Esophagus muscularis mucosa (tissue), 4 donors: Measurements from ENCODE around the gene ZNF521. TPM values are rescaled to one million over a fixed set of nuclear protein-coding genes. Genes with fewer than 3 reads are reported as not detected.
A peak's percentile ranks its signal among the peaks of the same experiment; 100 is the strongest.

ENCODE experiments used
- DNase-seq: peaks from one replicate; pipeline ENCODE4 v3.0.0-alpha.2; 2017; ENCODE audit errors: extremely low spot score
- H3K27ac ChIP-seq, 4 donors: fragments of 200-600 bp; sonication (generic); replicated peaks in 1 of 4; 1 replicate in 3 of 4; 2 replicates in 1 of 4; pipeline ENCODE4 v1.5.1; 2016 to 2019; ENCODE audit warnings: mild to moderate bottlenecking in 1 of 4
- H3K27me3 ChIP-seq, 4 donors: fragments of 200-600 bp; sonication (generic); one replicate each; pipeline versions ENCODE4 v1.5.1 to v1.6.0; 2016 to 2019
- H3K36me3 ChIP-seq, 4 donors: fragments of 200-600 bp; sonication (generic); one replicate each; pipeline ENCODE4 v1.5.1; 2016 to 2019
- H3K4me1 ChIP-seq, 4 donors: fragments of 200-600 bp; sonication (generic); one replicate each; pipeline ENCODE4 v1.5.1; 2016 to 2019
- H3K4me3 ChIP-seq, 4 donors: fragments of 200-600 bp; sonication (generic); 1 replicate in 2 of 4; 2 replicates in 2 of 4; pipeline ENCODE4 v1.5.1; 2016 to 2019; ENCODE audit warnings: mild to moderate bottlenecking in 4 of 4, moderate library complexity in 1 of 4
- H3K9me3 ChIP-seq, 4 donors: fragments of 200-600 bp; sonication (generic); 1 replicate in 3 of 4; 2 replicates in 1 of 4; pipeline ENCODE4 v1.5.1; 2016 to 2019
- EP300 ChIP-seq: sonication (generic); formaldehyde crosslinking; IDR thresholded peaks from one replicate; pipeline ENCODE4 v1.6.1; 2017; ENCODE audit warnings: antibody characterized with exemption
- POLR2A ChIP-seq: fragments of 450-650 bp; IDR thresholded peaks from one replicate; pipeline ENCODE4 v1.6.1; 2017; ENCODE audit warnings: antibody characterized with exemption, moderate library complexity, mild to moderate bottlenecking, low read depth
- POLR2AphosphoS5 ChIP-seq, 2 donors: sonication (generic); formaldehyde crosslinking; IDR thresholded peaks; one replicate each; pipeline ENCODE4 v1.6.1; 2017; ENCODE audit warnings: antibody characterized with exemption in 2 of 2
- WGBS: methylation state at CpG from one replicate; pipeline ENCODE4 v1.1.5; 2018; 5-methylcytosine and 5-hydroxymethylcytosine counted together
- intact Hi-C: fragments of 100-400 bp; cut with DNase I; formaldehyde crosslinking; loops from one replicate; pipeline ENCODE4 v1.15.1; 2023
- total RNA-seq, 4 donors: library from RNA; depleted of rRNA; stranded (reverse); fragments of >200 nt; gene quantifications; one replicate each; pipeline versions ENCODE4 v1.1.0 to v1.2.1, GENCODE V29; 2016
- TF ChIP-seq, protein P1 (sequence below), 3 experiments: fragments of 200-600 bp in 2 of 3; fragments of 450-650 bp in 1 of 3; sonication (generic) in 2 of 3; IDR thresholded peaks; one replicate each; pipeline ENCODE4 v1.5.1; 2017 to 2019; ENCODE audit warnings: antibody characterized with exemption in 3 of 3, mild to moderate bottlenecking in 2 of 3, moderate library complexity in 1 of 3

The ZNF521 gene
- total RNA-seq, 4 donors from 2014 or later = 15.6 to 20.6 (median 16.9) TPM

DNA sequence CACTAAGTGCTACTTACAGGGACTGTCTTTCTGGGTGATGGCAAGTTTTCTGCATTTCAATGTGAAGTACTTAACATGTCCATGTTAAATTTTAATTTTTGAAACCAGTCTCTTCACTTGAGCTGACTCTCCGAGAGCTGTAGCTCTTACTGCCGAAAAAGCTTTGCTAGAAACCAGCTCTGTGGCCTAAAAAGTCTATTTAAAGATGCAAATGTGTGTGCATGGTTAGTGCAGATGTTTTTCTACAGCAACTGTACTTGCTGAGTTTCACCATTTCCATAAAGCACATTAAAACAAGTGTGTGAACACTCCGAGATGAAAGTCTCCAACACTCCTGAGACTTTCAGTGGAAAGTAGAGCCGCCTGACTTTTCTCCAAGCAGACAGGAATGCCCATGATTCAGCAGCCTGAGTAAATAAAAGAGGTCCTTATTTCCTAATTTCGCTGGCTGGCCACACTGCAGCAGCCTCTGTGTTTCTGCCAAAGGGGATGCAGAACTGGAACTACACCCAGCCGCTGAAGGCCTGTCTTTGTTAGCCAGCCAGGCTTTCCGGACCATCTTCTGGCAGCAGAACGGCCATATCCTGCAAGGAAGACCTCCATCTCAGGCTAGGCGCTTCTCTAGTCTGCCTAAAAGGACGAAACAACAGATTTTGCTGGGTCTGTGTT lies 121.2 kb downstream of the ZNF521 start:
- 17% methylated on average over 7 of the region's 10 CpGs for WGBS
- Histone ChIP-seq H3K4me1 (peaks cover 16 to 42% (median 33%) of the 10 kb centered on the region in 4 donors), H3K4me3 (peak overlapping the region in 2 of 4 donors; percentile 1 to 15), H3K27me3 (no peaks in the 10 kb centered on the region), H3K36me3 (peaks cover 0 to 18% (median 6%) of the 10 kb centered on the region in 4 donors), H3K9me3 (no peaks in the 10 kb centered on the region), H3K27ac (peak overlapping the region; percentile 50 to 72 (median 58))
- intact Hi-C loops = loop anchor here (10.0 kb wide), 1 partner anchor 114 kb away; no protein-coding TSS in a partner anchor
- TF ChIP-seq POLR2A (no peak), POLR2AphosphoS5 (IDR thresholded peaks at IDR 0.05) (peak; percentile 69 to 71)
- DNase-seq = peak; percentile 94

DNA sequence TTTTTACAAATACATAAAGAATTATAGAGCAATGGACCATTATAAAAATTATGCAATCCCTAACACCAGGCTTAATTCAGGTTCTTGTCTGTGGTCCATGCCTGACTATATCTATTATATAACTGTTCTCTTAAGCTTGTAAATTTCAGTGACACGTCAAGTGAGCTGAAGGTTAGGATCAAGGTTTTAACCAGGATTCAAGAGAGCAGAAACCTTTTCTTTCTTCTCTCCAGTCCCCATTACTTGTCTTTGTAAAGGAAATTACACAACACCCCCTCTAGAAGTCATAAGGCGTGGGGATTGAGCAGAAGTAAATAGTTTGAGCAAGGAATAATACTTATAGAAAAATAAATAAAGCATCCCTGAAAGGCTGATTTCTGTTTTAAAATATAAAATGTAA lies 122.0 kb downstream of the ZNF521 start:
- peaks cover 0 to 18% (median 6%) of the 10 kb centered on the region in 4 donors for H3K36me3 ChIP-seq
- intact Hi-C loops = loop anchor here (10.0 kb wide), 1 partner anchor 115 kb away; no protein-coding TSS in a partner anchor
- H3K4me3 ChIP-seq = no peak overlapping the region
- H3K27me3 ChIP-seq = no peaks in the 10 kb centered on the region
- peaks cover 16 to 42% (median 33%) of the 10 kb centered on the region in 4 donors for H3K4me1 ChIP-seq
- TF ChIP-seq POLR2A (no peak), POLR2AphosphoS5 (IDR thresholded peaks at IDR 0.05) (no peak), EP300 (no peak)
- TF ChIP-seq, protein P1, sequence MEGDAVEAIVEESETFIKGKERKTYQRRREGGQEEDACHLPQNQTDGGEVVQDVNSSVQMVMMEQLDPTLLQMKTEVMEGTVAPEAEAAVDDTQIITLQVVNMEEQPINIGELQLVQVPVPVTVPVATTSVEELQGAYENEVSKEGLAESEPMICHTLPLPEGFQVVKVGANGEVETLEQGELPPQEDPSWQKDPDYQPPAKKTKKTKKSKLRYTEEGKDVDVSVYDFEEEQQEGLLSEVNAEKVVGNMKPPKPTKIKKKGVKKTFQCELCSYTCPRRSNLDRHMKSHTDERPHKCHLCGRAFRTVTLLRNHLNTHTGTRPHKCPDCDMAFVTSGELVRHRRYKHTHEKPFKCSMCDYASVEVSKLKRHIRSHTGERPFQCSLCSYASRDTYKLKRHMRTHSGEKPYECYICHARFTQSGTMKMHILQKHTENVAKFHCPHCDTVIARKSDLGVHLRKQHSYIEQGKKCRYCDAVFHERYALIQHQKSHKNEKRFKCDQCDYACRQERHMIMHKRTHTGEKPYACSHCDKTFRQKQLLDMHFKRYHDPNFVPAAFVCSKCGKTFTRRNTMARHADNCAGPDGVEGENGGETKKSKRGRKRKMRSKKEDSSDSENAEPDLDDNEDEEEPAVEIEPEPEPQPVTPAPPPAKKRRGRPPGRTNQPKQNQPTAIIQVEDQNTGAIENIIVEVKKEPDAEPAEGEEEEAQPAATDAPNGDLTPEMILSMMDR (IDR thresholded peaks at IDR 0.05) = no peak
- no peaks in the 10 kb centered on the region for H3K9me3 ChIP-seq
- peak overlapping the region; percentile 34 to 72 (median 50) for H3K27ac ChIP-seq
- no peak for DNase-seq
- 57% methylated on average over 2 of the region's 2 CpGs for WGBS

DNA sequence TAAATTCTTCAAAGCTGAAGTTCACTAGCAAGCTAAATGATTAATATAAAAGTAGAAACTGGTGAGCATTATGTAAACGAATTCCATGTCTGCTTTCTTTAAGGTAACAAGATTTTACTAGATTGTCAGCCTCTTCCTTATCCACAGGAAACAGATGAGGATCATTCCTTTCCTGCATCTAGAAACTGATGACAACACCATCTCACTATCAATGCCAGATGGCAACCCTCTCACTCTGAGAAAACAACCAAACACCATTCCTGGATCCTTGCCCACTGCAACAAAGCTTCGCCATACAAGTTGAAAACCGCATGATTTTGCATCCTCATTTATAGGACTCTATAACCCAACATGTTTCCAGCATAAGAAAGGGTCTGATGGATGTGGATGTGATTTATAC lies 122.9 kb downstream of the ZNF521 start:
- Histone ChIP-seq H3K36me3 (peaks cover 0 to 18% (median 6%) of the 10 kb centered on the region in 4 donors), H3K9me3 (no peaks in the 10 kb centered on the region), H3K27me3 (no peaks in the 10 kb centered on the region), H3K4me1 (peaks cover 16 to 42% (median 33%) of the 10 kb centered on the region in 4 donors), H3K4me3 (no peak overlapping the region), H3K27ac (peak overlapping the region in 1 of 4 donors; percentile 45)
- TF ChIP-seq POLR2A = no peak
- no peak for TF ChIP-seq EP300
- peak; percentile 26 to 70 for TF ChIP-seq POLR2AphosphoS5 (IDR thresholded peaks at IDR 0.05)
- intact Hi-C loops = no loop called here
- DNase-seq = no peak
- WGBS = 66% methylated on average over 3 of the region's 3 CpGs

DNA sequence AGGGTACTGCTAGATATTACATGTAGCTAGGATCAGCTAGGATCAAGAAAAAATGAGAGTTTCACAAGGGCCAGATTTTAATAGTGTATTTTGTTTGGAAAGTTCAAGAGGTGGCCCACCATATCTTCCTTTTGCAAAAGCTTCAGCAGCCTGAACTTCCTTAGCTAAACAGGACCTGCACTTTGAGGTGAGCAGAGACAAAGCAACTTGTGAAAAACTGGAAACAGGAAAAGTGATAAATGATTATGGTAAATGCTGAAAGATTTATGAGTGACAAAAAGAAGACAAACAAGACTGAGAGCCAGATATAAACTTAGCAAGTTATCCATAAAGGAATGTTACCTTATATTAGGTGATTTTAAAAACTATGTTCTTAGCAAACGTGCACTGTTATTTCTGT lies 123.6 kb downstream of the ZNF521 start:
- Histone ChIP-seq H3K36me3 (peaks cover 0 to 18% (median 6%) of the 10 kb centered on the region in 4 donors), H3K27ac (peak overlapping the region in 1 of 4 donors; percentile 45), H3K4me1 (peaks cover 16 to 42% (median 30%) of the 10 kb centered on the region in 4 donors), H3K4me3 (no peak overlapping the region), H3K27me3 (no peaks in the 10 kb centered on the region), H3K9me3 (no peaks in the 10 kb centered on the region)
- intact Hi-C loops = no loop called here
- TF ChIP-seq POLR2A (no peak), POLR2AphosphoS5 (IDR thresholded peaks at IDR 0.05) (no peak), EP300 (no peak)
- TF ChIP-seq, protein P1 (IDR thresholded peaks at IDR 0.05) = no peak
- WGBS = 77% methylated on average over 1 of the region's 1 CpG
- DNase-seq = no peak

DNA sequence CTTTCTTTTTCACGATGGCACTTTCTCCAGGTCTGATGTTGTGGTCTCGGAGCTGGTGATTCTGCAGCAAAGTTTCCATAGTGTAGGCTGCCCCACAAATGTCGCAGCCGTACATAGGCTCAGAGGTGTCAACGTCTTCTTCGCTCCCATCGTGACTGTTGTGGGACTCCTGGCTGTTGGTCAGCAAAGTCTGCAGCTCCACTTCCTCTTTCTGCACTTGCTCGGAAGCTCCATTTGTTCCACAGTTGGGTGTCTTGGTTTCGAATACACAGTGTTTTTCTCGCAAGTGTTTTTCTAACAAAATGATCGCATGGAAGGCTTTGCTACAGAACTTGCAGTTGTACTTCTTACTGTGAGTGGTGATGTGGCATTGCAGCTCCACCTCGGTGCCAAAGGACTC lies 126.8 kb downstream of the ZNF521 start:
- TF ChIP-seq POLR2AphosphoS5 (IDR thresholded peaks at IDR 0.05) (no peak), POLR2A (no peak), EP300 (no peak)
- TF ChIP-seq, protein P1 (IDR thresholded peaks at IDR 0.05) = no peak
- intact Hi-C loops = no loop called here
- H3K27ac ChIP-seq = no peak overlapping the region
- no peak overlapping the region for H3K4me3 ChIP-seq
- H3K36me3 ChIP-seq = peaks cover 0 to 18% (median 6%) of the 10 kb centered on the region in 4 donors
- no peak for DNase-seq
- no peaks in the 10 kb centered on the region for H3K27me3 ChIP-seq
- H3K9me3 ChIP-seq = no peaks in the 10 kb centered on the region
- H3K4me1 ChIP-seq = peaks cover 2 to 24% (median 9%) of the 10 kb centered on the region in 4 donors
- WGBS = 93% methylated on average over 12 of the region's 12 CpGs
